Activated CD4-positive, alpha-beta T cell treated with anti-CD3 and anti-CD28 coated beads for 1 hour (primary cell): ENCODE data around the gene MICALL1.
"Not testable (repeated sequence)": the region's sequence is repeated elsewhere in the genome, so short reads cannot be mapped to it uniquely, and the experiment has no call there.

Experiments used
- DNase-seq: peaks from one replicate; pipeline ENCODE4 v3.0.0-alpha.2; 2020

The MICALL1 gene

GRCh38 chr22:37967147-37967546 is 61.0 kb downstream of the MICALL1 start:
- DNase-seq, result no peak

GRCh38 chr22:37967637-37968451 is 61.7 kb downstream of the MICALL1 start:
- no peak for DNase-seq

DNA sequence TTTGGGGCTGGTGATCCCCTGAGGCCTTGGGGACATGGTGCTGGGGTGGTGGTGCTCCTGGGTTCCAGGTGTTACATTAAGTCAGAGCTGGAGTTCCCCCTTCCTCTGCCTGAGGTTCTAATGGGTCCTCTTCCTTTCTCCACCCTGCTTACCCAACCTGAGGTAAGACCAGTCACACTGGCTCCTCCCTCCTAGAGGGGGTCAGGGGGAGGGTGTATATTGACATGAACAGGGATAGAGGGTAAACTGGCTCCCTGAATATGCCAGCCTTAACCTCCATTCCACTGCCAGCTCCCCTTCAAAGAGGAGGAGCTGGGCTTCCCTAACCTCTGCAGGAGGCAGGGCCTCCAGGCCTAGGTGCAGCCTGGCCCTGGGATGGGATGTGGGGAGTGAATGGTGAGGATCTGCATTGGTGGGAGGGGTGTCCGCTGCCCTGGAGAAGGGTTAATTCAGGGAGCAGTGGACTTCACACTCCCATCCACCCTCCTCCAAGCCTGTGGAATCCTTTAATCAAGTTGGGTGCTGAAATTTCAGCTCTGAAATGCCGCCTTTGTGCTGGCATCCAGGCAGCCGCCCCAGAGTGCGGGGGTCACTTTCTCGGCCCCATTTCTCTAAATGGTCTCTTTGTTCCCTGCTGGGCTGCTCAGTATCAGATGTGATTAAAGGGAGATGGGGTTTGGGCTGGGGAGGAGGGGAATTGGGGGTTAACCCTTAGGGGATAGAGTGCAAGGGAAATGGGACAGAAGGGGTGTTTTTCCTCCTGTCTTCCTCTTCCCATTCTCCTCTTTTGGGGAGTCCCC is 62.6 kb downstream of the MICALL1 start:
- DNase-seq, result no peak

GRCh38 chr22:37970864-37971263 is 64.8 kb downstream of the MICALL1 start:
- no peak for DNase-seq

- DNase-seq, result no peak
Observed at GRCh38 chr22:37971475-37972434, 65.7 kb downstream of the MICALL1 start.

DNA sequence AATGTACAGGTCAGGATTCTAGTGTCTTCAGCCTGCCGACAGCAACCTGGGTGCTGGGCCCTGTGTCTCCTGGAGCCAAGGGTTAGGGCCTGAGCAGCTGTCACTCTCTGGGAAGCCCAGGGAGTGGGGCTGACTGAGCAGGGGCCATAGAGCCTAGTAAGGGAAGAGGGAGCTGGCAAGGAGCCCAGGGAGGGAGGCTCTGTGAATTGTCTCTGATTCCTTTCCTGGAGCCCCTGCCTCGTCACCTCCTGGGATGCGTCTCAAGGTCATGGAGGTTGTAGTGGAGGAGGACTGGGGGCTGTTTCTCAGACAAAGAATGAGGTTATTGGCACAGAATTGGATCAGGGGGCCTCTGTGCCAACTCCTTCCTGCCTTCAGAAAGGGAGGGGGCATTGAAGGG is 66.4 kb downstream of the MICALL1 start:
- no peak for DNase-seq

GRCh38 chr22:37973271-37974170 is 67.4 kb downstream of the MICALL1 start:
- no peak for DNase-seq

DNA sequence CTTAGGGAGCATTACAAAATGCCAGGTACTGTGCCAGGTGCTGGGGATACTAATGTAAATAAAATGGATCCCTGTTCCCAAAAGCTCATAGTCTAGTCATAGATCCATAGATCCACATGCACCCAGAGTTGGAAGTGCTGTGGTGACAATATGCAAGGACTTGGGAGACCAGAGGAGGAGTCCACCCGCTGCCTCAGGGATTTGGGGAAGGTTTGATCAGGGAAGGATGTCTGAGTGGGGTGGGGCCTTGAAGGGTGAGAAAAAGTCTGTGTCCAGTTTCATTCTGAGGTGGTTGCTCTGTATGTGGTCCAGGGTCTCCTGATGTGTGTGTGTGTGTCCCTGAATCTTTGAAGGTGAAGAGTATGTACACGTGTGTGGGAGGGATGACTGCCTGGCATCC is 69.1 kb downstream of the MICALL1 start:
- no peak for DNase-seq

- not testable (repeated sequence) for DNase-seq
Observed at GRCh38 chr22:37976022-37976421, 69.9 kb downstream of the MICALL1 start.

DNA sequence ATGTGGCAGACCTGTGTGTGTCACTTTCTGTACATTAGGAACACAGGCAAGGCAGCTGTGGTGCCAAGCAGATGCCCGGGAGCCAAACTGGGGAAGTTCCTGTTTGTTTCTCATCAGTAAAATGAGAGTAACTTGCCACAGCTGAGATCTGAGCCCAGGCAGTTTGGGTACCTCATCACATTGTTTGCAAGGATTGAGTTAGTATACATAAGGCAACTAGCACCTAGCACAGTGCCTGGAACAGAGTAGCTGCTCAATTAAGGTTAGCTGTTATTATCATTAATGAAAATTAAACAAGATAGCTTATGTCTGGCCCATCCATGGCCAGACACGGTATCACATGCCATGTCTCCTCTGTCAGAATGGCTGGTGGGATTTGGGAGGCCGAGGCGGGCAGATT is 70.5 kb downstream of the MICALL1 start:
- no peak for DNase-seq

DNA sequence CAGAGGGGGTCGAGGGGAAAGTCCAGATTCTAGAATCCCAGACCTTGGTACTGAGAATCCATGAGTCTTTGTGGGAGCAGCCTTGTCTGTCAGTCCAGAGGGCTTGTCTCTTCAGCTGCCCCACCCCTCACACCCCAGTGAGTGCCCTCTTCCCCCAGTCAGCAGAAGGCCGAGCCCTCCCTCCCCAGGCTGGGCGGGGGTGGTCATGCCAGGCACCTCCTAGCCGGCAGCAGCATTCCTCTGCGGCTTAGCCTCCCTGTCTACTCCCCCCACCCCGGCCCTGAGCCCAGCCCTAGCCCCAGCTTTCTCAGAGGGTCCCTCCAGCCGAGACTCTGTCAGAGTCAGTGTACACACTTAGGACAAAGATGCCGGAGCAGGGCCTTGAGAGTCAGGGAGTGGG is 73.7 kb downstream of the MICALL1 start:
- DNase-seq, result no peak

DNA sequence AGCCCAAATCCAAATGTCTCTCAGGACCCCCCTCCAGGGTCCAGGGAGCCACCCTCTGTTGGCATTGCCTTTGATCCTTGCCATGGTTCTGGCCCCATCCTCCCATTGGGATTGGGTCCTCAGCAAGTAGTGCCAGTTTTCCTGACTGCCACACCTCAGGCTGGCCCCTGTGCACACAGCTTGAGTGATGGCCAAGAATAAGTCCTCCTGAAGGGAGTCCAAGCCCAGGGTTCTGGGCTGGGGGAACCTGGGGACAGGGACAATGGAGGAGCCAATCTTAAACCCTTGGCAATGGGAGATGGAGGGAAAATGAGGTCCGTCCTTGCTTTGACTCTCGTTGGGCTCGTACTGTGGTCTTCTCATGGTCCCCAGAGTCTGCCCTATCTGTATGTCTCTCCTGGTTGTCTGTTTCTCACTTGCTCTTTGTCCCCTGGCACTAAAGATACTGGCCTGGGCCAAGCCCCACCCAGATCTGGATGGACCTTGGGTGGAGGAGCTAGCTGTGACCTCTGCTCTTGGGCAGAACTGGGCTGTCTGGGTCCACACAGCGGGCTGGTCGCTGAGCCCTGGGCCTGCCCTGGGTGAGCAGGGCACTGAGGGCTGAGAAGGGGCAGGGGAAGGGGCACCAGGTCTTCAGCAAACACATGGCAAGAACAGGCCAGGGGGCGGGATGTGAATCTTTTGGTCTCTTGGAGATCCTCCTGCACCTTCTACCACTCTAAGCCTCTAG is 75.3 kb downstream of the MICALL1 start:
- DNase-seq, result no peak

GRCh38 chr22:37982151-37982785 is 76.2 kb downstream of the MICALL1 start:
- DNase-seq, result no peak

- no peak for DNase-seq
Observed at GRCh38 chr22:37982938-37983859, 77.1 kb downstream of the MICALL1 start.

DNA sequence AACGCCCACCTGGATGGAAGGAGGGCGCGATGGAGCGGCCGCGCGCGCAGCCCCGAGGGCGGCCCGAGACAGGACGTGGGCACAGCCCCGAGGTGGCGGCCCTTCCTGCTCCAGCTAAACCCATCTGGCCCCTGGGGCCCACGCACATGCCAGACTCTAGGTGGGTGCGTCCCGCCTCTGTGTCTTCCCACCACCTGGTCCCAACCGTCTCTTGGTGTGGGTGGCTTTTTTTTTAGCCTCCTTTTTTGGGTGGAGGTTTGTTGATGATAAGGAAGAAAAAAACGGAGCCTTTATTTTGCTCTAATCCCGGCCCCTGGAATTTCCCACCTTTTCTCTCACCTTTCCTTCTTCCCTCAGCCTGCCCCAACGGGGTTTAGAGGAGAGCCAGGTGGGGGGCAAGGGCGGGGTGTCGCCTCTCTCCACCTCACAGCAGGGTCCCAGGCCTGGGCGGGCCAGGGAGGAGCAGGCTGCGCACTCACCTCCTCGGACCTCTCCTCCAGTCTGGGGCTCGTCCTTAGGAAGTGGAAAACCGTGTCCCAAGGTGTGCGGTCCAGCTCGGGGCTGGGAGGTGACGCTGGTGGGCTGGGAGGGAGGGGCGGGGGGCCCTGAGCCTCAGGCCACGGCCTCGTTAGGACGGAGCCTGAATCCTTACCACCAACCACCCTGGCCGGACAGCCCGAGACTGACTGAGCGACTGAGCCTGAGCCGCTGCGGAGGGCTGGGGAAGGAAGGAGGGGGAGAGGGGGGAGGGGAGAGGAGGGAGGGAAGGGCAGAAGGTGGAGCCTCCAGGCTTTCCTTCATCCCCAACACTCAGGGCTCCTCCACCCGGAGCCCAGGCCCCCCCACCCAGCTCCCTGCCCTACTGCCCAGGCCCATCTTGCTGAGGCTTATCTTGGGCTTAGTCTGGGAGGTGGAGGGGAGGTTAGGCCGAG is 78.0 kb downstream of the MICALL1 start, which contains the start of gene SOX10:
SOX10 (minus strand) TSS at position 696 of the 932 bp plus-strand sequence. CDS start 771 bp downstream, outside the sequence.
- no peak for DNase-seq

GRCh38 chr22:37985050-37985585 is 79.0 kb downstream of the MICALL1 start:
- no peak for DNase-seq

- DNase-seq, result no peak
Observed at GRCh38 chr22:37985751-37986281, 79.7 kb downstream of the MICALL1 start.

DNA sequence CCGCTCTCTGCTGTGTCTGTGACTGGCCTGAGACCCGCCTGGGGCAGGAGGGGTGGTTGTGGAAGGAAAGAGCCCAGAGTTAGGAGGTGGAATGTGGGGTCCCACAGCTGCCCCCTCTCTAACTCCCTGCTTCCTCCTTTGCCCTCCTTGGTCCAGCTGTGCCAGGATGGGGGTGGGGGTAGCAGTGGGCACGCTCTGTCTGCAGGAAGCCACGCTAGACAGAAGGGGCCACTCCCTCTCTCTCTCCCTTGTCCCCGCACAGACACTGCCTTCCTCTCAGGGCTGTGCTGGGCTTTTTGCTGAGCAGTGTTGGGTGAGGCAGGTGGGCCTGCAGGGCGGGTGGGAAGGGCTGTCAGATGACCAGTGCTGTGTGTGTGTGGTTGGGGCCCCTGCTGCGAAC is 80.3 kb downstream of the MICALL1 start:
- DNase-seq, result no peak
